ENCODE data around the gene ZNF280D. TPM values are rescaled to one million over a fixed set of nuclear protein-coding genes. Genes with fewer than 3 reads are reported as not detected.

ZNF280D gene
- total RNA-seq, 1 experiment from 2014 or later: 25.3 TPM

GRCh38 chr15:56767315-56767714, 34.0 kb upstream of the ZNF280D start (continued):
- TF ChIP-seq YY1 (IDR thresholded peaks at IDR 0.05; ENCODE audit: extremely low read depth, insufficient replicate concordance, low read depth, low read length): no peak
- TF ChIP-seq TCF7L2 (IDR thresholded peaks at IDR 0.05; ENCODE audit: borderline replicate concordance, extremely low read depth, insufficient read depth, insufficient read length): no peak
- TF ChIP-seq MAX (IDR thresholded peaks at IDR 0.05): no peak
- no peak for TF ChIP-seq SIN3A (IDR thresholded peaks at IDR 0.05; ENCODE audit: low read depth)

GRCh38 chr15:56765251-56765650, 31.9 kb upstream of the ZNF280D start:
- no peak for DNase-seq (ENCODE audit: low read depth, low spot score)

More at GRCh38 chr15:56765251-56765650, 31.9 kb upstream of the ZNF280D start:
- TF ChIP-seq POLR2A (IDR thresholded peaks at IDR 0.05; ENCODE audit: borderline replicate concordance, extremely low read depth, insufficient read depth, insufficient read length): no peak
- no peak for TF ChIP-seq ZNF274 (IDR thresholded peaks at IDR 0.05; ENCODE audit: low read depth, low read length)
- no peak for TF ChIP-seq SIN3A (IDR thresholded peaks at IDR 0.05; ENCODE audit: low read depth)
- no peak for TF ChIP-seq CBX3 (IDR thresholded peaks at IDR 0.05; ENCODE audit: low read depth)
- TF ChIP-seq CTCF (IDR thresholded peaks at IDR 0.05 in 2 of 3, conservative IDR thresholded peaks at IDR 0.05 in 1 of 3; ENCODE audit: borderline replicate concordance in 1 of 3, insufficient read depth in 1 of 3, low read depth in 2 of 3, low read length in 2 of 3): no peak
- TF ChIP-seq JUND (IDR thresholded peaks at IDR 0.05): no peak
- TF ChIP-seq SP1 (IDR thresholded peaks at IDR 0.05; ENCODE audit: low read depth): no peak
- no peak for TF ChIP-seq FOSL1 (IDR thresholded peaks at IDR 0.05; ENCODE audit: low read depth)
- no peak for TF ChIP-seq ATF3 (IDR thresholded peaks at IDR 0.05)
- TF ChIP-seq ELF1 (IDR thresholded peaks at IDR 0.05; ENCODE audit: borderline replicate concordance, low read depth): no peak
- TF ChIP-seq CEBPB (IDR thresholded peaks at IDR 0.05; ENCODE audit: low read depth): no peak
- TF ChIP-seq YY1 (IDR thresholded peaks at IDR 0.05; ENCODE audit: extremely low read depth, insufficient replicate concordance, low read depth, low read length): no peak
- TF ChIP-seq MAX (IDR thresholded peaks at IDR 0.05): no peak
- TF ChIP-seq EZH2phosphoT487 (IDR thresholded peaks at IDR 0.05; ENCODE audit: borderline replicate concordance): no peak
- no peak for TF ChIP-seq POLR2AphosphoS5 (IDR thresholded peaks at IDR 0.05; ENCODE audit: low read depth, low read length)
- TF ChIP-seq EZH2 (IDR thresholded peaks at IDR 0.05): no peak
- TF ChIP-seq EGR1 (IDR thresholded peaks at IDR 0.05; ENCODE audit: low read depth): no peak
- no TSS peak for BruUV-seq (replicated peaks)
- Histone ChIP-seq H3K4me3 (replicated peaks in 1 of 2; ENCODE audit: low read depth in 1 of 2, low read length in 2 of 2) (no peak overlapping the region), H3K27me3 (ENCODE audit: insufficient read depth, low read length) (no peaks in the 10 kb centered on the region), H3K4me1 (ENCODE audit: control insufficient read depth in 1 of 2, insufficient read depth in 2 of 2, low read length in 2 of 2) (peaks cover 0 to 5% of the 10 kb centered on the region in 2 experiments; a peak in 1 of 4 replicates), H3K36me3 (ENCODE audit: control insufficient read depth in 1 of 2, insufficient read depth in 2 of 2, low read length in 2 of 2) (no peaks in the 10 kb centered on the region), H3K27ac (ENCODE audit: low read depth, low read length) (no peak overlapping the region), H4K20me1 (ENCODE audit: insufficient read depth) (no peaks in the 10 kb centered on the region), H2AFZ (ENCODE audit: low read depth, low read length, poor library complexity, severe bottlenecking) (no peak overlapping the region), H3K9me3 (ENCODE audit: control insufficient read depth in 1 of 2, insufficient read depth in 1 of 2, low read depth in 1 of 2, low read length in 2 of 2) (no peaks in the 10 kb centered on the region), H3K79me2 (ENCODE audit: insufficient read depth, low read length) (no peaks in the 10 kb centered on the region), H3K9ac (ENCODE audit: low read length) (no peak overlapping the region), H3K9me2 (ENCODE audit: insufficient read depth) (no peaks in the 10 kb centered on the region), H3K4me2 (ENCODE audit: low read length) (no peak overlapping the region)
- ChIA-PET RAD21 (ENCODE audit: low non-redundant PET in 1 of 2, low total read pairs in 2 of 2, uncharacterized antibody in 2 of 2, unreplicated experiment in 2 of 2) (no interaction called here), CTCF (no interaction called here), POLR2A (no interaction called here)
- intact Hi-C loops (cut with micrococcal nuclease): no loop called here
- no peak for ATAC-seq
